Activated T-cell treated with anti-CD3 and anti-CD28 coated beads, Interleukin-2, amount 50 U/mL, for 4 hours (primary cell): ENCODE measurements around the gene C1QTNF3. TPM values are rescaled to one million over a fixed set of nuclear protein-coding genes. Genes with fewer than 3 reads are reported as not detected.

Experiments used
- ATAC-seq, 2 donors: fragments of 200-7000 bp; cut with Tn5 transposase; one replicate each; pipeline ENCODE4 v1.10.0; 2021
- DNase-seq: peaks from one replicate; pipeline ENCODE4 v3.0.0-alpha.2; 2020
- H3K27me3 Mint-ChIP-seq: one replicate; pipeline ENCODE4 v1.8.0; 2021; ENCODE audit warnings: low read depth, mixed read lengths
- H3K36me3 Mint-ChIP-seq: one replicate; pipeline ENCODE4 v1.8.0; 2022; ENCODE audit warnings: mixed read lengths; ENCODE audit not compliant: insufficient read depth
- H3K4me1 Mint-ChIP-seq: one replicate; pipeline ENCODE4 v1.8.0; 2021; ENCODE audit warnings: low read depth, mixed read lengths
- H3K4me3 Mint-ChIP-seq: one replicate; pipeline ENCODE4 v1.8.0; 2021; ENCODE audit warnings: mild to moderate bottlenecking, moderate library complexity, mixed read lengths
- H3K9me3 Mint-ChIP-seq: one replicate; pipeline ENCODE4 v1.8.0; 2021; ENCODE audit warnings: mixed read lengths
- total RNA-seq, 3 donors: library from RNA; stranded (reverse); gene quantifications; one replicate each; pipeline ENCODE4 v1.2.1, GENCODE V29; 2021

The C1QTNF3 gene
- total RNA-seq, 3 donors from 2014 or later: 0.58 to 0.76 (median 0.73) TPM

DNA sequence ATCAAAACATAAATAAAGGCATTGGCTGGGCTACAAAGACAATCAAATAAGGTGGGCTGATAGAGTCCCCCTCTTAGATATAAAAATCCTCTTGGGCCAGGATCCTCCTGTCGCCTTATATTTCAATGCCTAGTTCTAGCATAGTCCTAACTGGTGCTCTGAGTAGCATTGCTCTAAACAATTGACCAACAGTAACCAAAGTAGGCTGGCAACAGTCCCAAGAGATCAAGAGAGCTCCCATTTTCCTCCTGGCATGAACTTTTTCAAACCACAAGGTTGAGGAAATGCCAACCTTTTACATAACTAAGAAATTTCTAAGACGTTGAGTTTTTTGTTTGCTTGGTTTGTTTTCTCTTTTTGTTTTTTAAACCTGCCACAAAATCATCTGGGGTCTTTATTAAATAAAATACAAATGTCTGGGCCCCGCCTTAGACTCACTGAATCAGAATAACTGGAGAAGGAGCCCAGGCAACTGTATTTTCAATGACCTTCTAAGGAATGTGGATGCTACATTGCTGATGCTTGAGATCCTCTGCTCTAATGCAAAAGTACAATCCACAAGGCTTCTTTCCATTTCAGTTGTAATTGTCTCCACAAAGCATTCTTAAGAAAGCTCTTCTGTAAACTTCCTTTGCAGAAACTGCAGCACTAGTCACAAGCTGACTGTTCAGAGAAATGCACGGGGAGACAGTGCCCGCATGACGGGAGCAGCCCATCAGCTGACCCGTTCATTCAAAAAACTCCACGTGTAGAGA lies 61.4 kb downstream of the C1QTNF3 start:
- ATAC-seq (no peak), DNase-seq (no peak)
- Mint-ChIP-seq H3K9me3 (no peaks in the 10 kb centered on the region), H3K4me1 (no peaks in the 10 kb centered on the region), H3K36me3 (no peaks in the 10 kb centered on the region), H3K4me3 (no peak overlapping the region), H3K27me3 (no peaks in the 10 kb centered on the region)

GRCh38 chr5:33980030-33980429 lies 63.0 kb downstream of the C1QTNF3 start:
- DNase-seq: no peak
- Mint-ChIP-seq H3K9me3 (no peaks in the 10 kb centered on the region), H3K27me3 (no peaks in the 10 kb centered on the region), H3K4me1 (no peaks in the 10 kb centered on the region), H3K4me3 (no peak overlapping the region), H3K36me3 (no peaks in the 10 kb centered on the region)
- ATAC-seq: no peak

DNA sequence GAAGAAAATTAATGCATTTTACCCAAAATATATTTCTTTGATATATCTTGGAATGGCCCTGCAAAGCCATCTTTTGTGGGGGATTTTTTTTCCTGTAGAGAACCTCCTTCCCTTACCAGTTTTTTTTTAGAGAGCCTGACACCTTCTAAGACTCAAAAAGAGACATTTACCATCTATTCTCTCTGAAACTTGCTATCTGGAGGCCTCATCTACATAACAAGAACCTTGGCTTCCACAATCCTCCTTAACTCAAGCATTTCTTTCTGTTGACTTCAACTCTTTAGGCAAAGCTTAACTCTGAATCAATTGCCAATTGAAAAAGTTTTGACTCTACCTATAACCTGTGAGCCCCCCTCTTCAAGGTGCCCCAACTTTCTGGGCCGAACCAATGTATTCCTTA lies 64.7 kb downstream of the C1QTNF3 start:
- Mint-ChIP-seq H3K27me3 (no peaks in the 10 kb centered on the region), H3K4me3 (no peak overlapping the region), H3K36me3 (no peaks in the 10 kb centered on the region), H3K4me1 (peaks cover 3% of the 10 kb centered on the region), H3K9me3 (no peaks in the 10 kb centered on the region)
- DNase-seq: no peak
- no peak for ATAC-seq

DNA sequence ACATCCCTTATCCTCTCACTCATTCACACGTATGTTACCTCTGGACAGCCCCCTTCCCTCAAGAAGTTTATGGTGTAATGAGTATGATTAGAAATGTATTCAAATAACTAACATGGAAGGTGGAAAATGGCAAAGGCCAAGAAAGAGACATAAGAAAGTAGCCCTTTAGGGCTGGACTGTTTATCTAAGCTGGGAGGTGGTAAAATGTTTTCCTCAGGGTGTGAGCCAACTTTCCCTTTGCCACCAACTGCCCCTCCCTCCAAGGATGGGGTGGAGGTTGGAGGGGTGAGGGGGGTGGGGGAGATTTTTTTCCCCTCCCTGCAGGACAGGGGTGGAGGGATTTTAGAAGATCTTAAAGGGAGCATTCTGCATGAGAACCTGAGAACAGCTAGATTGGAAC lies 66.7 kb downstream of the C1QTNF3 start:
- ATAC-seq: no peak
- Mint-ChIP-seq H3K4me1 (peaks cover 4% of the 10 kb centered on the region), H3K36me3 (no peaks in the 10 kb centered on the region)

DNA sequence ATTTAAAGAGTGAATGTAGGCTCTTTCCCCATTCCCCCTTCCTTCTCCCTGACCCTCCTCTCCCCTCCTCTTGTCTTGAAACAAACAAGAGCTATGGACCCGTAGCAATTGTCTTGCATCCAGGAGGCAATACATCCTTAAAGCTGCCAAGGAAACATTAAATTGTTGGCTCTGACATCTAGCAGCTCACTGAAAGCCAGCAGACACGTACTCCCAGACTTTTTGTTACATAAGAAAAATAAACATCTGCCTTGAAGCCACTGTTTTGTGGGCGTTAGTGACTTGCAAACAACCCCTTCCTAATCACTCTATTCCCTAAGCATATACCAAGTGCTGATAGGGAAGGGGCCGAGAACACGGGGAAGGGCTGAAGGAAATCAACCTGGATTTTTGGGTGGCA lies 67.2 kb downstream of the C1QTNF3 start:
- Mint-ChIP-seq H3K4me3 (no peak overlapping the region), H3K4me1 (peaks cover 4% of the 10 kb centered on the region), H3K27me3 (peaks cover 2% of the 10 kb centered on the region), H3K9me3 (no peaks in the 10 kb centered on the region), H3K36me3 (no peaks in the 10 kb centered on the region)
- ATAC-seq: no peak
- no peak for DNase-seq

More for the DNA sequence above, 66.7 kb downstream of the C1QTNF3 start:
- peaks cover 2% of the 10 kb centered on the region for H3K27me3 Mint-ChIP-seq
- H3K4me3 Mint-ChIP-seq: no peak overlapping the region
- DNase-seq: no peak
- H3K9me3 Mint-ChIP-seq: no peaks in the 10 kb centered on the region

GRCh38 chr5:33973271-33973670 lies 69.7 kb downstream of the C1QTNF3 start:
- no peak overlapping the region for H3K4me3 Mint-ChIP-seq
- H3K9me3 Mint-ChIP-seq: no peaks in the 10 kb centered on the region
- peaks cover 2% of the 10 kb centered on the region for H3K27me3 Mint-ChIP-seq
- ATAC-seq (peak; percentile 65 to 67), DNase-seq (no peak)
- peaks cover 4% of the 10 kb centered on the region for H3K4me1 Mint-ChIP-seq
- H3K36me3 Mint-ChIP-seq: no peaks in the 10 kb centered on the region

- peaks cover 6% of the 10 kb centered on the region for H3K4me1 Mint-ChIP-seq
- peak in 1 of 2 donors; percentile 43 for ATAC-seq
- no peak overlapping the region for H3K4me3 Mint-ChIP-seq
- no peaks in the 10 kb centered on the region for H3K36me3 Mint-ChIP-seq
- H3K9me3 Mint-ChIP-seq: no peaks in the 10 kb centered on the region
- no peak for DNase-seq
- peaks cover 2% of the 10 kb centered on the region for H3K27me3 Mint-ChIP-seq
Observed at GRCh38 chr5:33969572-33970452, 73.2 kb downstream of the C1QTNF3 start.

- peaks cover 8% of the 10 kb centered on the region for H3K4me1 Mint-ChIP-seq
- H3K9me3 Mint-ChIP-seq: no peaks in the 10 kb centered on the region
- H3K36me3 Mint-ChIP-seq: no peaks in the 10 kb centered on the region
- peaks cover 2% of the 10 kb centered on the region for H3K27me3 Mint-ChIP-seq
- no peak overlapping the region for H3K4me3 Mint-ChIP-seq
- no peak for ATAC-seq
- DNase-seq: no peak
Observed at GRCh38 chr5:33968211-33969005, 74.6 kb downstream of the C1QTNF3 start.

Other genes starting within 250 kb of the C1QTNF3 start
- gene ADAMTS12, start 151.2 kb downstream of the C1QTNF3 start, total RNA-seq: under 1 TPM in 1 of 3 donors, not detected in 2; 0.03 TPM
- gene RXFP3, start 106.8 kb downstream of the C1QTNF3 start, total RNA-seq: not detected
- not detected for gene SLC45A2, start 58.5 kb downstream of the C1QTNF3 start, total RNA-seq
- 1 to 10 TPM; 4.9 to 6.4 (median 5.5) TPM for gene AMACR, start 35.2 kb downstream of the C1QTNF3 start, total RNA-seq